UCSD-AML1 (cell line): Measurements from ENCODE around the gene LRRC8D.

Experiments used
- DNase-seq: peaks from one replicate; lab custom pipeline; 2025; ENCODE audit not compliant: unreplicated experiment; lab: John Stamatoyannopoulos, UW

The LRRC8D gene

DNA sequence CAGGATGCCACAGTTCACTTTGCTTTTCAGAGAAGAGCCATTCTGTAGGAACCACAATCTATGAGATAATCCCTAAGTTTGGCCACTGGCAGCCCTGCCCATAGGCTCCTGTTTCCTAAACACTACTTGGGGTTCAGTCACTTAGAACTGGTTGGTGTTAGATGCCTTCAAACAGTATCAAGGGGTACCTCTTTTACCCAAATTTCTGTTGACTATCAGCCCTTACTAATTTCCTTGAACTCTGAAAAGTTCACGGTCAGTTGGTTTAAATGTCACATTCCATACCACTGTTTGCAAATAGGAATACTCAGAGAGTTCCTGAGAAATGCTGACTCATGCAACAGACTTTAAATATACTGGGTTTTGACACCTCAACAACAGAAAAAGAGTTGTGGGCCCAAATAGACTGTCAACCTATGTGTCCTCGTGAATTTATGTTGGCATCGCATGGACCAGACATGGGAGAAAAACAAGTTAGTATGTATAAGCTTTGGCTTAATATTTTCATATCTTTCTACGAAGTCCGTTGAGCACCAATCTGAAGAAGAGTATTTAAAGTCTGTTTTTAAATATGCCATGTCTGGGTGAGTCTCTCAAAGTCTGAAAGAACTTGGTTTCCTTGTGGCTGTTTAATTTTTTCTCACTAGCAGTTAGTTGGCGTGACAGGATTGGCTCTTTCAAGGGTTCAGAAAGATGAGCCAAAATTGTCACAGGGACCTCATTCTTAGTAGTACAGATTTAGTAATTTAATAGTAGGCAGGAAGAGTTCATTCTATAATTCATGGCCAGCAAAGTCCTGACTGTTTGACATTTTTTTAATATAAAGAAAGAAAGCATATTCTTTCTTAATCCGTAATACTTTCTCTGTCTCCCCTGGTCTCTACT is 117.6 kb downstream of the LRRC8D start:
- DNase-seq, result no peak

DNA sequence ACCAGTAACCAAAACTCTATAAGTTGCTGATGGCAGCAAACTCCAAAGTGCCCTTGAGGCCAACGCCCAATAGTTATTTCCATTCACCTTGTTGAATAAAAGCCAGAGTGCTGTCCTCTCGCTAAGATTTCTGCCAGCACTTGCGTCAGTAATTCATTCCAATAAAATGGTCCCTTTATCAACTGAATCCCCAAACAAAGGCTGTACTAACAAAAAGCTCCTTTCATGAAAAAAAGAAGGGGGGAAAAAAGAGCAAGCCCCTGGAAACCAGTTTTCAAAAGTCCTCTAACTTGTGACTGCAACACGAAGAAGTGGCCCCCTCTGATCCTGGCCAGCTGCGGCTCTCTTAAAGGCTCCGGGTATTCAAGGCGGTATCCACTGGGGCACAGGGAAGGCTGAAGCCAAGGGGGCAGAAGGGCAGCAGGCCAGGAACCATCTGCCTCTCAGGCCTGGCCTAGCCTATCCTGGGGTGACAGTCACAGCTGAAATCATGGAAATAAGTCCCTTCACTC is 118.3 kb downstream of the LRRC8D start:
- DNase-seq, result no peak

DNA sequence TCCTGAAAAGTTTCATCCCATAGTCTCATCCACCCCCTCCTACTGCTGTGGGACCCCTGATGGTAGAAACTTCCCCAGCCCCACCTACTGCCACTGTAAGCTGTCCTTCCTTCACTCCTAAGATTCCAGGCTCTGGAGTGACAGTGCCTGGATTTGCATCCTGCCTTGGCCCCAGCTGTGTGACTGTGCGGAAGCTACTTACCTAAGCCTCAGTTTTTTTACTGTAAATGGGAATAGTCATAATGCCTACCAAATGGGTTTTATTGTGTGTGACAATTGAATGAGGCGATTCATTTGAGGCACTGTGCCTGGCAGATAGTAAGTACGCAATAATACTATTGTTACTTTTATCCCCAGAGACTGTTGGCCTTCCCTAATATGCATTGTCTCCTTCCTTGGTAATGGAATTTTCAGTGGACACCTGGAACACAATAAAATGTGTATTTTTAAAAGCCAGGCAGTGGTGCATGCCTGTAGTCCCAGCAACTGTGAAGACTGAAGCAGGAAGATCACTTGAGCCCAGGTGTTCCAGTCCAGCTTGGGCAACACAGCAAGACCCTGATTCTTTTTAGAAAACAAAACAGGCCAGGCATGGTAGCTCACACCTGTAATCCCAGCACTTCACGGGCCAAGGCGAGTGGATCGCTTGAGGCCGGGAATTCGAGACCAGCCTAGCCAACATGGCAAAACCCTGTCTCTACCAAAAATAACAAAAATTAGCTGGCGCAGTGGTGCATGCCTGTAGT is 119.0 kb downstream of the LRRC8D start:
- DNase-seq, result no peak

DNA sequence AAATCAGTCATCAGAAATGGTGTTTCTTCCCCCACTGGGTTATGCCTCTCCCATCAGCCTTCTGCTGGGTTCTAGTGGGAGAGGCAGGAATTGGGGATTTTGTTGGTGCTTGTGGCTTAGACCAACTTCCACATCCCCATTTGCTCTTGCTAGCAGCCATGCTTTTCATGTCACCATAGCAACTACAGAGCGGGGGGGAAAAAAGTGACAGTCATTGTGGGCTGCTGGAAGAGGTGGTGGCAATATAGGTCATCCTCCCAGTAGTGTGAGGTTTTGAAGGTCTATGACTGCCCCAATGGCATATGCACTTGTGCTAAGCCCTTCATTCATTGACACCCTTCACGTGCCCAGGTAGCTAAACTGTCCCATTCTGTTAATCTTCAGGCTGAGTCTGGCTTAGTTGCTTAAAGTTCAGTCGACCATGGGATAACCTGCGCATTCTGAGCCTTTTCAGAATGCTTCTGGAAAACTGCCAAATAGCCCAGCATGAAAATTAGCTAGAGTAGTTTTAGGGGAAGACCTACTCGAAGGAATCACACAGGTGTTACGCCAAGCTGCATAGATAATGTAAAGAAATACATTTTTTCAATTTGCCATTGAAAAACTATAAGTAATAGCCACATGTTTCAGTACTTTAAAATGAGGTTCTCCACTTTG is 120.4 kb downstream of the LRRC8D start:
- DNase-seq, result peak; percentile 42

DNA sequence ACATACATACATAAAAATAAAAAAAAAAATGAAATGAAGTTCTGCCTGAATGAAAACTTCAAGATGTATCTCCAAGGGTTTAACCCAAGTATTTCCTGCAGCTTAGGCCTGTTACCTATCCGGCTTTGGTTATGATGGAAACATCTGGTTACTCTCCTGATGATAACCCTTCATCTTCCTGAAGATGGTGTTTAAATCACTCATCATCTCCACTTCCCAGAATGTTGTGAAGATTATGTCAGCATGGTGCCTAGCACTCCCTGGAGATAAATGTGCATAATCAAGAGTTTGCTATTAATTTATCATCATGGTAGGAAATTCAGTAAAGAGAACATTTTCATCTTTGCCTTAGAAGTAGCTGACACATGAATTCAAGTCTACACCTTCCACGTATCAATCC is 121.2 kb downstream of the LRRC8D start:
- DNase-seq, result no peak

DNA sequence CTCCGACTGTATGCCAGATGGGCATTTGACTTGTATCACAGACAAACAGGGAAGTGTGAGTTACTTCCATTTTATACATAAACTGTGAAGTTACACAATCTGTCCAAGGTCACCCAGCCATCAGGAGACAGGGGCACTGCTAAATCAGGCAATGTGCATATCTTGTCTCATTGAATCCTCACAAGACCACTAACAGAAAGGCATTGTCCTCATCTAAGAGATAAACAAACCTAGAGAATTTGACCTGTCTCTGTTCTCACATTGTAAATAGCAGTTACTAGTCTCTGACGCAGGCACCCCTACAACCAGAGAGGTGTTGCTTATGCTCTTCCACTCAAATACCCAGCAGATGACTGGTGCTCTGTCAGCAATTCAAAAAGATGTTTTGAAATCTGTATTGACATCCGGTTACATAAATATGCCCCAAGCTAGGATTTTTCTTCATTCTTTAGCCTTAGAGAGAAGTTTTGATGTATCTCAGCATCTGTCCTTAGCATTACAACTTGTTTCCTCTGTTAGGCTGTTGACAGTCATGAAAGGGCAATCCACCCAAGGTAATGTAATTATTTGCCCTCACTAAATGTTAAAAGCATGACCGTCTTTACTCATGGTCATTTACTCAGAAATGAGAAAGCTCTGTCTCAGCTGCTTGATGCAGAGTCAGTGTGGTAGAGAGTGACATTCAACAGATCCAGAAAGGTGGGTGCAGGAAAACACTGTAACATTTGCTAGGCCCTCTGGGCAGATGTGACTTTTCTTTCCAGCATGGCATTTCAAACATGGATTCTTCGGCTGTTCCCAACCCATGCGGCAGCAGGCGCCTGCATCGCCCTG is 122.2 kb downstream of the LRRC8D start:
- DNase-seq, result no peak

DNA sequence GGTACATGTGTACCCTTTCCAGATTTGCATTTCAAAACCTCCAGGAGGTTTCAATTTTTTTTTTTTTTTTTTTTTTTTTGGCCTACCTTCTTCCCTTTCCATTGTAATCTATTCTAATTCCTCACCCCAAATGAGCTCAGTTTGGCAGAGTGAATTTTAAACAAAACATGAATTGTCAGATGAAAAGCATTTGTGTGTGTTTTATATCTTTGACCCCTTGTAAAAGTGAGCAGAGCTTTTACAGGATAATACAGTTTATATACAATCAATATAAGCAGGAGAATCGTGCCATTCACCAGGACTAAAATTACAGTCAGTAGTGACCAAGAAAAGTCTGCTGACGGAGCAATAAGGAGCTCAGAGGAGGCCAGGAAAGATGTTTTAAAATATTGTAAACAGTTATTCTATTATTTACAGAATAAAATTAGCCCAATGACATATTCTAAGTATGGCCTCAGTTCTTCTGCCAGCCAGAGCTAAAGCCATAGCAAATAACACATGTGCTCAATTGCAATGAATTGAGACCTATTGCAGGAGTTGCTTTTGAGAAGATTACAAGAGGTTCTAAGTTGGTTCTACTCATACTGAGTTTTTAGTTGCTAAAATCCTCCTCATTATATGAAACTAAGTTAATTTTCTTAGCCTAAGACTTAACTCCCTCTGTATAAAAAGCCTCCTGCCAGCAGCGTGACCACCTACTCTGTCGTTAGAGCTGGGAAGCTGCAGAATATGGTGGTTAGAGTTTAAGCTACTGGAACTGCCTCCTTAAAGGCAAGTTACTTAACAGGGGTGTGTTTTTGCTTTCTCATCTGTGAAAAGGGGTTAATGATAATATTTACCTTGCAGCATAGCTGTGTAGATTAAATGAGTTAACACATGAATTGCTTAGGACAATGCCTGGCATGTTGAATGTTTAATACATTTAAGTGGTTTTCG is 123.3 kb downstream of the LRRC8D start:
- no peak for DNase-seq

DNA sequence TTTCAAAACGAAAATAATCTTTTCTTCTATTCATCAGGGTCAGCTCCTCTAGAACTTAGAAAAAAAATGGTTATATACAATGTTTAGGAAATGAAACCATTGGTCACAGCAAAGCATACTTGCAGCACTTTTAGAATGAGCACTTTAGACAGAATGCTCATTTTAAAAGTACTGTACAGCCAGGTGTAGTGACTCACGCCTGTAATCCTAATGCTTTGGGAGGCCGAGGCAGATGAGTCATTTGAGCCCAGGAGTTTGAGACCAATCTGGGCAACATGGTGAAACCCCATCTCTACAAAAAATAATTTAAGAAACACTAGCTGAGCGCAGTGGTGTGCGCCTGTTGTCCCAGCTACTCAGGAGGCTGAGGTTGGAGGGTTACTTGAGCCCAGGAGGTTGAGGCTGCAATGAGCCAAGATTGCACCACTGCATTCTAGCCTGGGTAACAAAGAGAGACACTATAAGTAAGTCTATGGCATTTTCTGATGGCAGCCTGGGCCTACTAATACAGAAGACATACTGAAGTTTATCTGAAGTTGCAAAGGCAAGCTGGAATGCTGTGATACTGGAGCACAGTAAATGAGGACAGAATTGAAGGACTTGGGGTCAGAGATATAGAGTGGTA is 125.1 kb downstream of the LRRC8D start:
- no peak for DNase-seq

DNA sequence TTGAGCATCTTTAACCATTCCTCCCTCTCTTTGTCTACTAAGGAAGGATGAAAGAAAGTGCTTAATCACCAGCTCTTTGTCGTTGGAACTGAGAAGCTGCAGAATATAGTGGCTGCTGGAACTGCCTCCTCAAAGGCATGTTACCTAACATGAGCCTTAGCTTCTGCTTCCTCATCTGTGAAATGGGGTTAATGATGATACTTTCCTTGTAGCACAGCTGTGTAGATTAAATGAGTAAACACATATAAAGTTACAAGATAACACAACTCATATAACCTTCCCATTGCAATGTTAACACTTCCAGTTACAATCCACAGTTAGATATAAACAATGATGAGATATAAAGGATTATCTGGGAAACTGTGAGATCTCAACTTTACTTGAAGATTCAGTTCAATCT is 125.7 kb downstream of the LRRC8D start:
- DNase-seq, result no peak

DNA sequence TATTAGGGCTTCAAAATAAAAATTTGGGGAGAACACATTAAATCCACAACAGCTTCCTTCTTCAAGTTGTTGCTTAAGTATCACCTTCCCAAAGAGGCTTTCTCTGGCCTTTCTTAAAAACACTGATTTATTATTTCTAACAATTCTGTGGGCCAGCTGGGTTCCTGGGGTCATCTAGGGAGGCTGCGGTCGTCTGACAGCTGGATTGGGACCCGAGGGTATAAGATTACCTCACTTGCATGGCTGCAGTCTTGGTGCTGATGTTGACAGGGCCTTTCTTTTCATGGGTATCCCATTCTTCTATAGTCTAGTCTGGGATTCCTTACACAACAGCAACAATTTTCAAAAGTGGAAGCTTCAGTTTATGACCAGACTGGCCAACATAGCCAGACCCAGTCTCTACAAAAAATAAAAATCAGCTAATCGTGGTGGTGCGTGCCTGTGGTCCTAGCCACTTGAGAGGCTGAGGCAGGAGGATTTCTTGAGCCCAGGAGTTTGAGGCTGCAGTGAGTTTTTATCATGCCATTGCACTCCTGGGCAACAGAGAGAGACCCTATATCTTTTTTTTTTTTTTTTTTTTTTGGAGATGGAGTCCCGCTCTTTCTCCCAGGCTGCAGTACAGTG is 128.0 kb downstream of the LRRC8D start:
- DNase-seq, result no peak

DNA sequence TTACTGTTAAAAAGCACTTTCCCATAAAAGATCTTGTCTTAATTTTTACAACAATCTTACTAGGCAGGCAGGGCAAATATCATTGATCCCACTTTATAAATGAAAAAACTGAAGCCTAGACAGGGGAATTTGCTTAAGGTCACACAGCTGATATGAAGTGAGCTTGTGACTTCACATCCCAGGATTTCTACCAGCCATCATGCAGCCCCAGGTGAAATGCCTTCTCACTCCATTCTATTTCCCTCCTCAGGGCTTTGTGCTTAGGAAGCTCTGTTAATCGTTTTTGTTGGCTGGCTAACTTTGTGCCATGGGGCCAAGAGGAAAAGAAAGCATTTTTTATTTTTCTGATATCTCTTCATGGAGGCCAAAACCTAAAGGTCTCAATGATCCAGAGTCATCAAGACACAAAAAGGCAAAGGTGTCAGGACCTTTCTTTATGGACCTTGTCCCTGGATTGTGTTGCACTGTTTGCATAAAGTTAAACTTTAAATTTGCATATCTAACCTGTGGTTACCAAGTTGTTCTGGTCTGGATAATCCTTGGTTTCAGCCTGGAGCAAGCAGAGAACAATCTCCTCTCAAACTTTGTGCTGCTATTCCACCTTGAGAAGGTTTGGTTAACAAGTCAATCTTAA is 129.3 kb downstream of the LRRC8D start:
- DNase-seq, result no peak

DNA sequence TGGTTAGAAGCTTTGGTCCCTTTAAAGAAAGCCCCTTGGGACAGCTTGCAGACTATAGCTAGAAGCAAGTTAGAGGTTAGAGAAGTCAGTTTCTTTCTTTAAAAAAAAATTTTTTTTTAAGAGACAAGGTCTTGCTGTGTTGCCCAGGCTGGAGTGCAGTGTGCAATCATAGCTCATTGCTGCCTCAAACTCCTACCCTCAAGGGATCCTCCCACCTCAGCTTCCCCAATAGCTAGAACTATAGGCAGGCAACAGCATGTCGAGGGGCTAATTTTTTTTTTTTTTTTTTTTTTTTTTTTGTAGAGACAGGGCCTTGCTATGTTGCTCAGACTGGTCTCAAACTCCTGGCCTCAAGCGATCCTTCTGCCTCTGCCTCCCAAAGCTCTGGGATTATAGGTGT is 129.9 kb downstream of the LRRC8D start:
- no peak for DNase-seq

DNA sequence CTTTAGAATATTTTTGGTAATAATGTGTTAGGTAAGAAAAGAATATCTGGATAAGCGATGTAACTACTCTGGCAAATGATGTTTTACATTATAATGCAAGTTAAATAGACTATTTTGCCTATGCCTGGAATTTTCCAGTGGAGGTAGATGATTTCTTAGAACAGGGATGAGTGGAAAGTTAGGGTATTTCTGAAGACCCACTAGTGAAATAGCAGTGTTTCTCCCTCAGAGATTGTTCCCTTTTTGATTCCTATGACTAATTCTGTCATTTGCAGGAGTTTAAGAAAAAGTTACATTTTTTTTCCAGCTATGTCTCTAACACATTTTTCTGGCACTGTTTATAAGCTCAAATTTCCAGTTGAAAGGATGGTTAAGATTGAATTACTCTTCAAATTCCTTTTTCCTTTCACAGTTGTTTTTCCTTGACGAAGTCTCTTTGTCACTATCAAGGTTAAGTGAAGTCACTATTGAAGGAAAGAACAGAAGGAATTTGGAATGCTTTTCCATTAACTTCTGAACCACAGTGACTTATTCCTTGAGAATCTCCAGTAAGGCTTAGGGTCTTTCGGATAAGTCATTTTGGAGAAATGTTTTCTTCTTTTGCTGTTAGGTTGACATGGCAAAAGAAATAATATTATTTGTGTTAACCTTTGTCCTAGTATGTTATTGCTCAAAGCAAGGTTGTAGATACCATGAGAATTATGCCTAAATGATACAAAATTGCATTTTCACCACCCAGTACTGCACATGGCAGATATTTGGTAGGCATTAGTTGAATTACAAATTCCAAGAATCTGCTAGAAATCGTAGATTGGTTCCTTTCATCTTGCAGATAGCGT is 131.2 kb downstream of the LRRC8D start:
- no peak for DNase-seq

DNA sequence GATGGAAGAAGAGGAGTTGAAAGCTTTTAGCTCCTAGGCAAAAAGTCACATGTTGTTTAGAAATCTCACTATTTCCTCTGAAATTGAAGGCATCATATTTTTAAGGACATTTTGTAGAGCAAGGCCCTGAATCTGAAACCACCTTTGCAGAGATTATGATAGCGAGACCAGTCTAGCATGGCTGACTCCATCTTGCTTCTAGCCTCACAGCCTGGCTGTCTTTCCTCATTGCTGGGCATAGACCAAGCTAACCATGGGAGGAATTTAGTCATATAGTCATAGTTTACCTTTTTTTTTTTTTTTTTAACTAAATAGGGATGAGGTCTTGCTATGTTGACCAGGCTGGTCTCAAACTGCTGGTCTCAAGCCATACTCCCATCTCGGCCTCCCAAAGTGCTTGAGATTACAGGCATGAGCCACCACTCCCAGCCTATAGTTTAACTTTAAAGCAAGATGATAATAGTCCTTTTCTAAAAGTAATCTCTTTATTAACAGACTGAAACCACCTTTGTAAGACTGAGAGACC is 131.8 kb downstream of the LRRC8D start:
- DNase-seq, result no peak

DNA sequence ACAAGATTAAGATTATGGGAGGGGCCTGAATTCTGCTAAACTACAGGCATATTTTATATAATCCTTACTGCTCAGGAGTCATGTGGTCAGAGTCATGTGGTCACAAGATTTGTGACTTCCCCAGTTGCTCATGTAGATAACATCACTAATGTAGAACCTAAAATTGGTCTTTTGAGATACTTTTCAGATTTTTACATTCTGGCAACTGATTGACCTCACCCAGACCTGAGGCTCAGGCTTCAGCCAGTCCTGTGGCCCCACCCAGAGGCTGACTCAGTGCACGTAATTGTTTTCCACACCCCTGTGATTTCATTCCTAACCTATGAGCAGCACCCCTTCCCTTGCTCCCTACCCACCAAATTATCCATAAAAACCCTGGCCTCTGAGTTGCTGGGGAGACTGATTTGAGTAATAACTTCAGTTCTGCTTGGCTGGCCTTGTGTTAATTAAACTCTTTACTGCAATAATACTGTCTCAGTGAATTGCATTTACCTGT is 132.3 kb downstream of the LRRC8D start:
- DNase-seq, result peak; percentile 39

DNA sequence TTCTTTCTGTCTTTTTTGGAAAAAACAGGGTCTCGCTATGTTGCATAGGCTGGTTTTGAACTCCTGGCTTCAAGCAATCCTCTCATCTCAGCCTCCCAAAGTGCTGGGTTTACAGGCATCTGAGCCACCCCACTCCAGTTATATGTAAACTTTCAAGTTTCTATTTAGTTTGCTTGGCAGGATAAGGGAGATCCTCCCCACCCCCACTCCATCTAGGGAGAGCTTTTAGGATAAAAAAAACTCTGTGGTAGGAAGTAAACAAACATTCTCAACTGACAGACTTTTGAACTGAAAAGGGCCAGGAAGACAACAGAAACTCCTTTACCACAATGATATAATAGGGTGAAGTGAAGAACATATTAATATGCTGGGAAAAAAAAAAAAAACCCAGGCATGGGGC is 133.1 kb downstream of the LRRC8D start:
- no peak for DNase-seq

DNA sequence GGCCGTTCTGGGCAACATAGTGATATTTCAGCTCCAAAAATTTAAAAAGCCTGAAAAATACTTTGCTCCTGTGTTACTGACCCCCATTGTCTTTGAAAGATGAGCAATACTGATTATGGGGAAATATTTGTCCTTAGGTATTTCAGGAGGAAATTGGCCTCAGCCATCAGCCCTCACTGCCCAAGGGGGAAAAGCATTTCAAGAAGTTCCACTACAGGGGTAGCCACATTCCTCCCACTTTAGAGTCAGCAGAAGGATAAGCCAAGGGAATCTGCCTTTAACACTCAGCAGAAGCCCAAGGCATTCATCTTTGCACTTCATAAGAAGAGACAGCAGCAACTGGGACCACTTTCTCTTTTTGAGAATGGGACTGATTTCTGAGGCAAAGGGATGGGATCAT is 133.6 kb downstream of the LRRC8D start:
- DNase-seq, result no peak
